AG04450 (cell line): Measurements from ENCODE around the gene SOCS2. TPM values are rescaled to one million over a fixed set of nuclear protein-coding genes. Genes with fewer than 3 reads are reported as not detected.
"Not testable (repeated sequence)": the region's sequence is repeated elsewhere in the genome, so short reads cannot be mapped to it uniquely, and the experiment has no call there.

Source experiments
- CTCF ChIA-PET: fragments of 300-600, 350-600 bp; formaldehyde crosslinking; extraction: SDS; loops from one replicate; lab custom pipeline; 2022; ENCODE audit warnings: antibody characterized with exemption, inconsistent platforms; lab: Charles Lee
- POLR2A ChIA-PET: fragments of 350-600 bp; formaldehyde crosslinking; extraction: SDS; loops from one replicate; lab custom pipeline; 2021; ENCODE audit warnings: antibody characterized with exemption, inconsistent platforms; lab: Yijun Ruan, JAX
- DNase-seq: peaks from one replicate; pipeline ENCODE4 v3.0.0-alpha.2; 2011; ENCODE audit warnings: low read depth, low spot score
- H3K27ac ChIP-seq: one replicate; pipeline ENCODE4 v1.5.1; 2012; ENCODE audit warnings: low read depth, low read length, control low read depth
- H3K27me3 ChIP-seq: one replicate; pipeline ENCODE4 v1.6.0; 2012; ENCODE audit warnings: low read length; ENCODE audit not compliant: control insufficient read depth, insufficient read depth
- H3K4me3 ChIP-seq: 2 replicates; pipeline ENCODE4 v1.5.1; 2011; ENCODE audit warnings: mild to moderate bottlenecking, low read depth, low read length, control low read depth
- H3K9me3 ChIP-seq: 2 replicates; pipeline ENCODE4 v1.5.1; 2012; ENCODE audit warnings: low read length; ENCODE audit not compliant: control insufficient read depth, insufficient read depth
- CTCF ChIP-seq: IDR thresholded peaks from 2 replicates; pipeline ENCODE4 v1.5.1; 2011; ENCODE audit warnings: low read depth, low read length, control low read depth, inconsistent platforms
- polyA plus RNA-seq: library from polyadenylated mRNA; depleted of rRNA; stranded (reverse); fragments of >200 nt; gene quantifications from 2 replicates; pipeline ENCODE4 v1.2.3, GENCODE V29; 2011

The SOCS2 gene
- polyA plus RNA-seq, 1 experiment: 17.6 TPM

- no peaks in the 10 kb centered on the region for H3K9me3 ChIP-seq
- no peak for DNase-seq
- TF ChIP-seq CTCF: no peak
- H3K27me3 ChIP-seq: no peaks in the 10 kb centered on the region
- H3K27ac ChIP-seq: no peak overlapping the region
- H3K4me3 ChIP-seq: no peak overlapping the region
- POLR2A ChIA-PET: no interaction called here
- CTCF ChIA-PET: no interaction called here
Measured at GRCh38 chr12:93550748-93551611, 21.5 kb upstream of the SOCS2 start.

DNA sequence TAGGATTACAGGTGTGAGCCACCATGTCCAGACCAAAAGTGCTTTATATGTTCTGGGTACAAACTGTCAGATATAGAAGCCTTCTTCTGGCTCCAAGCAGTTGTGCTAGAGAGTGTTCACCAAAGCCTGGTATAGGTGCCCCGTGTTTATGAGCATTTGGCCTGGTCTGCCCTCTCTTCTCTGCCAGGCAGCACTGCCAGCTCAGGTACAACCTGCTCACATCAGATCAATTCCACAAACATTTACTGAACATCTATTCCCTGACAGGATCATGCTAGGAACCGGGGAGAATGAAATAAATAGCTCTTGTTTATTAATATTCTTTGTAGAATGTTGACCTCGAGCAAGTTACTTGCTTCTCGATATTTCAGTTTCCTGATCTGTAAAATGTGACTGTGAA lies 20.0 kb upstream of the SOCS2 start:
- no peaks in the 10 kb centered on the region for H3K9me3 ChIP-seq
- DNase-seq: no peak
- H3K27me3 ChIP-seq: no peaks in the 10 kb centered on the region
- no peak for TF ChIP-seq CTCF
- H3K27ac ChIP-seq: no peak overlapping the region
- no peak overlapping the region for H3K4me3 ChIP-seq
- POLR2A ChIA-PET: no interaction called here
- CTCF ChIA-PET: interaction anchor here (1.2 to 1.5 kb wide), 2 partner anchors 17 to 549 kb away, joined by 4 to 7 read pairs; no protein-coding TSS in a partner anchor

DNA sequence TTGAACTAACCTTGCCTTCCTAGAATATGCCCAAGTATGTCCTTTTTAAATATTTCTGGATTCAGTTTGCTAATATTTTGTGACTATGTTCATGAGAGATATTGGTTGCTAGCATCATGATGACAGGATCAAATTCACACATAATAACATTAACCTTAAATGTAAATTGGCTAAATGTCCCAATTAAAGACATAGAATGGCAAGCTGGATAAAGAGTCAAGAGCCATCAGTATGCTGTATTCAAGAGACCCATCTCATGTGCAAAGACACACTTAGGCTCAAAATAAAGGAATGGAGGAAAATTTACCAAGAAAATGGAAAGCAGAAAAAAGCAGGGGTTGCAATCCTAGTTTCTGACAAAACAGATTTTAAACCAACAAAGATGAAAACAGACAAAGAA lies 14.6 kb upstream of the SOCS2 start:
- CTCF ChIA-PET: interaction anchor here (1.6 kb wide), 1 partner anchor 11 kb away, joined by 4 read pairs; no protein-coding TSS in a partner anchor
- H3K27ac ChIP-seq, DNase-seq, H3K4me3 ChIP-seq, H3K27me3 ChIP-seq, H3K9me3 ChIP-seq, POLR2A ChIA-PET: not testable (repeated sequence)

- H3K27ac ChIP-seq, H3K27me3 ChIP-seq, POLR2A ChIA-PET, DNase-seq, H3K9me3 ChIP-seq, H3K4me3 ChIP-seq: not testable (repeated sequence)
- CTCF ChIA-PET: interaction anchor here (1.6 kb wide), 1 partner anchor 10 kb away, joined by 4 read pairs; no protein-coding TSS in a partner anchor
Measured at GRCh38 chr12:93558685-93559084, 13.8 kb upstream of the SOCS2 start.

DNA sequence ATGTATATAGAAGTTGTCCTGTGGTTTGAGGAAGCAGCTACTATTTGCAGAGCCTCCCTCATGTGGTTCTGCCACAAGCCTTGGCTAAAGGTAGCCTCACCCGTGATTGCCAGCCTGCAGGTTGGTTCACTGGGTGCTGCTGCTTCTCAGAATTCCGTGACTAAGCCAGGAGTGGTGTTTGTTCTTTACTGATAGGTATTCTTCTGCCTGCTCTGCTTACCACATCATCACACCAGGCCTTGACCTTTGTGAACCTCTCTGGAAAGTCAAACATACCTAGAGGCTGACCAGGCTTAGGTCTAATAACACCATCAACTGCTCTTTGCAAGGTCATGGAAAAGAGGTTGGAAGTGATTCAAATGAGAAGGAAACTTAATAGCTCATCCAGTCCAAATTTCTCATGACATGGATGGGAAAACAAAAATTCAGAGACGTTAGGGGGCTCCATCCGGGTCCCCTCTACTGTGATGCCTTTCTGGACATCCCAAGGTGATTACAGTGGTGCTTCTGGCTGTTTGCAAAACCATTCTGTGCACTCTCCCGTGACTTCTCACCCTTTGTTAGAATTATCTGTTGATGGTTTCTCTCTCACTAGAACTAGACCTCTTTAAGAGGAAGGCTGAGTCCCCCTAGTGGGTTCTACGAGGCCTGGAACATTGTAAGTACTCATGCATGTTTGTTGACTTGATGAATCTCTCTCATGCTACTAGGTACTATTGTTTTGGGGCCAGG lies 8.5 kb upstream of the SOCS2 start:
- Histone ChIP-seq H3K27ac (no peak overlapping the region), H3K27me3 (no peaks in the 10 kb centered on the region), H3K4me3 (no peak overlapping the region), H3K9me3 (peaks cover 3% of the 10 kb centered on the region; the same call in 1 of the 2 replicates)
- peak; percentile 55 for TF ChIP-seq CTCF
- DNase-seq: no peak
- CTCF ChIA-PET: interaction anchor here (0.8 to 7.4 kb wide), 7 partner anchors 22 to 538 kb away, joined by 3 to 168 read pairs (median 5); no protein-coding TSS in a partner anchor
- POLR2A ChIA-PET: no interaction called here
